ENCODE measurements around the gene MRPL28. TPM values are rescaled to one million over a fixed set of nuclear protein-coding genes. Genes with fewer than 3 reads are reported as not detected.

MRPL28 gene
- total and polyA plus RNA-seq, 2 donors (not counting 1 experiment from before 2014, with no cell fraction given): 65.2 to 86.5 TPM

DNA sequence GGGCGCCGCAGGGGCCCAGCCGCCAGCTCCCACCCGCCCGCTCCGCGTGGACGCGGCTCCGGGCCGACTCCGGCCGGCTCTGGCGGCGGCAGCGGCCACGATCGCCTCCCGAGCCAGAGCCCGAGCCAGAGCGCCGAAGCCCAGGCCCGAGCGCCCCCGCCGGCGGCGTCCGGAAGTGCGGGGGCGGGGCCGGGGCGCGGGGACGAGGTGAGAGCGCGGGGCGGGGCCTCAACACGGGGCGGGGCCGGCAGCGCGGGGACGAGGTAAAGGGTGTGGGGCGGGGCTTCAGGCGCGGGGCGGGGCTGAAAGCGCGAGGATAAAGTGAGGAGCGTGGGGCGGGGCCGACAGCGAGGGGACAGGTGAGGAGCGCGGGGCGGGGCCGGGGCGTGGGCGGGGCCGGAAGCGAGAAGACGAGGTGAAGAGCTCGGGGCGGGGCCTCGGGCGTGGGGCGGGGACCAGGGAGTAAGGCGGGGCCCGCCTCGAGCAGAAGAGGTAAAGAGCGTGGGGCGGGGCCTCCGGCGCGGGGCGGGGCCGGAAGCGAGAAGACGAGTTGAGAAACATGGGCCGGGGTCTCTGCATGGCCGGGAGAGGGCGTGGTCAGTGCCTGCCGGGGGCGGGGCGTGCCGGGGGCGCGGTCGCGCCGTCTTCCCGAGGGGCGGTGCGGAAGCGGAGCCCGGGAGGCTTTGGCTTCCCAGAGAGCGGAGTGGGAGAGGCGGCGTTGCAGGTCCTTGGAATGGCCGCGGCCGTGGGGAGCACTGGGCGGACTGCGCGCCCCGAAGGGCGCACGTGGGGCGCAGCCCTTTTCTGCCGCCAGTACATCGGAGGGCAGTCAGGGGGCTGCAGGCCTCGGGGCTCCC, 17.6 kb downstream of the MRPL28 start, which contains the start of gene AXIN1:
Gene AXIN1, minus strand, starts transcription at position 177 of the 857 bp plus-strand sequence. CDS start 5,698 bp downstream, outside the sequence.
- Histone ChIP-seq H3K4me3 (replicated peaks in 1 of 4; ENCODE audit: control extremely low read depth in 1 of 4, insufficient read depth in 1 of 4, low read depth in 3 of 4, low read length in 4 of 4) (peak within 1 kb of the TSS; percentile 60 to 79 (median 72)), H3K79me2 (ENCODE audit: control insufficient read depth, insufficient read depth, low read length) (peaks cover 23% of the 10 kb centered on the region), H3K9me3 (ENCODE audit: control insufficient read depth, insufficient read depth, low read depth, low read length) (no peaks in the 10 kb centered on the region), H3K9ac (ENCODE audit: insufficient read depth, low read length) (peak within 1 kb of the TSS; percentile 75), H3K27me3 (ENCODE audit: control insufficient read depth, insufficient read depth, low read length) (no peaks in the 10 kb centered on the region), H4K20me1 (ENCODE audit: control insufficient read depth, extremely low read depth, insufficient read depth, low read length) (no peaks in the 10 kb centered on the region), H3K36me3 (ENCODE audit: control insufficient read depth, insufficient read depth, low read length) (peaks cover 2% of the 10 kb centered on the region), H3K27ac (ENCODE audit: insufficient read depth, low read length) (peak within 1 kb of the TSS; percentile 57), H3K4me1 (ENCODE audit: control insufficient read depth, extremely low read depth, insufficient read depth, low read length) (peaks cover 4% of the 10 kb centered on the region), H3K4me2 (ENCODE audit: extremely low read depth, insufficient read depth, low read length) (peak within 1 kb of the TSS; percentile 69), H2AFZ (ENCODE audit: low read length) (peak within 1 kb of the TSS; percentile 33)
- no peak for TF ChIP-seq EZH2 (IDR thresholded peaks at IDR 0.05; ENCODE audit: low read length, missing control alignments)
- peak in 1 of 2 donors; percentile 20 for TF ChIP-seq CTCF (conservative IDR thresholded peaks at IDR 0.05 in 1 of 2, IDR thresholded peaks at IDR 0.05 in 1 of 2; ENCODE audit: low read depth in 1 of 2, low read length in 2 of 2)
- DNase-seq (ENCODE audit: low read depth in 2 of 2): peak; percentile 87 to 89

GRCh38 chr16:351804-352520, 18.4 kb downstream of the MRPL28 start:
- TF ChIP-seq EZH2 (IDR thresholded peaks at IDR 0.05; ENCODE audit: low read length, missing control alignments) (no peak), CTCF (conservative IDR thresholded peaks at IDR 0.05 in 1 of 2, IDR thresholded peaks at IDR 0.05 in 1 of 2; ENCODE audit: low read depth in 1 of 2, low read length in 2 of 2) (no peak)
- Histone ChIP-seq H3K4me3 (replicated peaks in 1 of 4; ENCODE audit: control extremely low read depth in 1 of 4, insufficient read depth in 1 of 4, low read depth in 3 of 4, low read length in 4 of 4) (peak overlapping the region; percentile 60 to 79 (median 72)), H3K36me3 (ENCODE audit: control insufficient read depth, insufficient read depth, low read length) (peaks cover 2% of the 10 kb centered on the region), H3K79me2 (ENCODE audit: control insufficient read depth, insufficient read depth, low read length) (peaks cover 29% of the 10 kb centered on the region), H3K9me3 (ENCODE audit: control insufficient read depth, insufficient read depth, low read depth, low read length) (no peaks in the 10 kb centered on the region), H4K20me1 (ENCODE audit: control insufficient read depth, extremely low read depth, insufficient read depth, low read length) (no peaks in the 10 kb centered on the region), H3K9ac (ENCODE audit: insufficient read depth, low read length) (peak overlapping the region; percentile 75), H2AFZ (ENCODE audit: low read length) (no peak overlapping the region), H3K27ac (ENCODE audit: insufficient read depth, low read length) (peak overlapping the region; percentile 57), H3K4me1 (ENCODE audit: control insufficient read depth, extremely low read depth, insufficient read depth, low read length) (peaks cover 4% of the 10 kb centered on the region), H3K4me2 (ENCODE audit: extremely low read depth, insufficient read depth, low read length) (peak overlapping the region; percentile 69), H3K27me3 (ENCODE audit: control insufficient read depth, insufficient read depth, low read length) (no peaks in the 10 kb centered on the region)
- peak in 1 of 2 donors; percentile 6 for DNase-seq (ENCODE audit: low read depth in 2 of 2)

- no peaks in the 10 kb centered on the region for H3K27me3 ChIP-seq (ENCODE audit: control insufficient read depth, insufficient read depth, low read length)
- no peak overlapping the region for H3K4me2 ChIP-seq (ENCODE audit: extremely low read depth, insufficient read depth, low read length)
- H3K79me2 ChIP-seq (ENCODE audit: control insufficient read depth, insufficient read depth, low read length): peaks cover 35% of the 10 kb centered on the region
- H3K27ac ChIP-seq (ENCODE audit: insufficient read depth, low read length): no peak overlapping the region
- no peak for TF ChIP-seq CTCF (conservative IDR thresholded peaks at IDR 0.05 in 1 of 2, IDR thresholded peaks at IDR 0.05 in 1 of 2; ENCODE audit: low read depth in 1 of 2, low read length in 2 of 2)
- no peak for TF ChIP-seq EZH2 (IDR thresholded peaks at IDR 0.05; ENCODE audit: low read length, missing control alignments)
- no peak for DNase-seq (ENCODE audit: low read depth in 2 of 2)
- H4K20me1 ChIP-seq (ENCODE audit: control insufficient read depth, extremely low read depth, insufficient read depth, low read length): no peaks in the 10 kb centered on the region
- H3K9ac ChIP-seq (ENCODE audit: insufficient read depth, low read length): no peak overlapping the region
- H2AFZ ChIP-seq (ENCODE audit: low read length): no peak overlapping the region
- H3K4me1 ChIP-seq (ENCODE audit: control insufficient read depth, extremely low read depth, insufficient read depth, low read length): peaks cover 4% of the 10 kb centered on the region
- no peak overlapping the region for H3K4me3 ChIP-seq (replicated peaks in 1 of 4; ENCODE audit: control extremely low read depth in 1 of 4, insufficient read depth in 1 of 4, low read depth in 3 of 4, low read length in 4 of 4)
- no peaks in the 10 kb centered on the region for H3K9me3 ChIP-seq (ENCODE audit: control insufficient read depth, insufficient read depth, low read depth, low read length)
- H3K36me3 ChIP-seq (ENCODE audit: control insufficient read depth, insufficient read depth, low read length): peaks cover 4% of the 10 kb centered on the region
These were observed 20.1 kb downstream of the MRPL28 start for GRCh38 chr16:350203-350602.

All from fibroblast of lung (primary cell).